ENCODE measurements around the gene INO80E.
"Not testable (repeated sequence)": the region's sequence is repeated elsewhere in the genome, so short reads cannot be mapped to it uniquely, and the experiment has no call there.

DNA sequence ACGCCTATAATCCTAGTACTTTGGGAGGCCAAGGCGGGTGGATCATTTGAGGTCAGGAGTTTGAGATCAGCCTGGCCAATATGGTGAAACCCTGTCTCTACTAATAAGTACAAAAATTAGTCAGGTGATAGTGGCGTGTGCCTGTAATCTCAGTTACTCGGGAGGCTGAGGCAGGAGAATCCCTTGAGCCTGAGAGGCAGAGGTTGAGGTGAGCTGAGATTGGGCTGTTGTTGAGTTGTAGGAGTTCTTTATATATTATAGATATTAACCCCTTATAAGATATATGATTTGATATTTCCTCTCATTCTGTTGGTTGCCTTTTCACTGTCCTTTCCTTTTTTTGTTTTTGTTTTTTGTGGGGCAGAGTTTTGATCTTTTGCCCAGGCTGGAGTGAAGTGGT is 36.2 kb upstream of the INO80E start:
- TF ChIP-seq, protein P1, sequence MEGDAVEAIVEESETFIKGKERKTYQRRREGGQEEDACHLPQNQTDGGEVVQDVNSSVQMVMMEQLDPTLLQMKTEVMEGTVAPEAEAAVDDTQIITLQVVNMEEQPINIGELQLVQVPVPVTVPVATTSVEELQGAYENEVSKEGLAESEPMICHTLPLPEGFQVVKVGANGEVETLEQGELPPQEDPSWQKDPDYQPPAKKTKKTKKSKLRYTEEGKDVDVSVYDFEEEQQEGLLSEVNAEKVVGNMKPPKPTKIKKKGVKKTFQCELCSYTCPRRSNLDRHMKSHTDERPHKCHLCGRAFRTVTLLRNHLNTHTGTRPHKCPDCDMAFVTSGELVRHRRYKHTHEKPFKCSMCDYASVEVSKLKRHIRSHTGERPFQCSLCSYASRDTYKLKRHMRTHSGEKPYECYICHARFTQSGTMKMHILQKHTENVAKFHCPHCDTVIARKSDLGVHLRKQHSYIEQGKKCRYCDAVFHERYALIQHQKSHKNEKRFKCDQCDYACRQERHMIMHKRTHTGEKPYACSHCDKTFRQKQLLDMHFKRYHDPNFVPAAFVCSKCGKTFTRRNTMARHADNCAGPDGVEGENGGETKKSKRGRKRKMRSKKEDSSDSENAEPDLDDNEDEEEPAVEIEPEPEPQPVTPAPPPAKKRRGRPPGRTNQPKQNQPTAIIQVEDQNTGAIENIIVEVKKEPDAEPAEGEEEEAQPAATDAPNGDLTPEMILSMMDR (IDR thresholded peaks at IDR 0.05 in 8 of 11, conservative IDR thresholded peaks at IDR 0.05 in 3 of 11), result not testable (repeated sequence)
- not testable (repeated sequence) for TF ChIP-seq POLR2A (IDR thresholded peaks at IDR 0.05)
